Glomerular visceral epithelial cell (primary cell): ENCODE results near the gene GABPB2.
"Not testable (repeated sequence)": the region's sequence is repeated elsewhere in the genome, so short reads cannot be mapped to it uniquely, and the experiment has no call there.

Experiments used
- DNase-seq: peaks from one replicate; pipeline ENCODE4 v3.0.0-alpha.2; 2016; ENCODE audit errors: extremely low spot score

GABPB2 gene

DNA sequence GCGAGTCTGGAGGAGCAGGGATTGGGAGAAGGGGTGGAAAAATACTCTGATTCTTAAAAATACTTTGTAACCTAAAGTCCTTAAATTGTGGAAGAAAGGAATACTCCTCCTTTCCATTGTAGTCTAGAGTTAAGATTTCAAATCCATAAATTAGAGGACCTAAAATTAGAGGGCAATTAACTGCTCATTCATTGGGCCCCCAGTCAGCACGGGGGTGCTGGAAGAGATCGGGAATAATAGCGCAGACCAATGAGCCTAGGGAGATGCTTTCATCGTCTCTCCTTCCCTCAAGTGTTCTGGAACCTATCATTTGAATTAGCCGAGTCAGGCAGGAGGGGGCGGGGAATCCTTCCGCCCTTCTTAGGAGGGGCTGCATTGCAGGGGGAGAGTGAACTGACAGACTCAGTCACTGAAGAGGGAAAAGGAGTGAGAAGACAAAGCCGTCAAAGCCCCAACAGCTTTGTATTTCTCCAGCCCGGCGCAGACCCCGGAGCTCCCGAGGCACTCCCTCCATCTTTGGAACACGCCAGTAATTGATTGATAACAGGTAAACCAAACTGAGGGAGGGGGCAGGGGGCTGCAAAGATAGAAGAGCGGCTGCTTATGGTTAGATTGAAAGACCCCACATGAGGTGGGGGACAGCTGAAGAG is 10.4 kb upstream of the GABPB2 start, which contains the start of gene MLLT11:
MLLT11 (plus strand) TSS at position 391 of the 650 bp plus-strand sequence. CDS start 6,828 bp downstream, outside the sequence.
- peak; percentile 72 for DNase-seq

DNA sequence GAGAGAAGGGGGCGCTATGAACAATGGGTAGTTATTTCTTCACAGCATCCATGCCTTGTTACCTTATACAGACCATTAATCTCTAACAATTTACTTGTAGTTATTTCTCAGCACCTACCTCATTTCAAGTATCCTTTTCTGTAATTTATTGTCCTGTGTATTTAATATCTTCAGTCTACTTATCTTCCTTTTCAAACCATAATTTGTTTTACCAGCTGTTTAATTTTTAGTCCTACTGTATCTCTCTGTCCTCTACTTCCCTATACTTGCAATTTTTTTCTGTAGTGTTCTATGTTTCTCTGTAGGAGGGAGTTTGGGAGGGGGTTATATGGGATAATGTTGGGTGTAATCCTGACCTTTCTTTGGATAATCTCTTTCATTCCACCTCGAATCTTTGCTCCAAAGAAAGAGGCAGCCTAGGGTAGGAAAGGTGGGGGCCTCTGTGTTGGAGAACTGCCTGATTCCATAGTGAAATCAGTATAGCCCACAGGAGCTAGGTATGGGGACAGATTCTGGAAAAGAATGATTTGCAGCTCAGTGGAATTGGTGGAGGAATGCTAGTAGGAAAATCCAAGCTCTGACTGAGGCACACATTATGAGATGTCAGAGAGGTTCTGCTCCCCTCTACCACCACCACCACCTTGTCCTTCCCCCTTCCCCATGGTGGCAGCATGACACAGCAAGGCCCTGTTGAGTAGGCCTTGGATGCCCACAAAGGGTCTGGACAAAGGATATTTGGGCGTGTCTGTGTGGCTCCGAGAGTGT is 9.7 kb upstream of the GABPB2 start:
- no peak for DNase-seq

DNA sequence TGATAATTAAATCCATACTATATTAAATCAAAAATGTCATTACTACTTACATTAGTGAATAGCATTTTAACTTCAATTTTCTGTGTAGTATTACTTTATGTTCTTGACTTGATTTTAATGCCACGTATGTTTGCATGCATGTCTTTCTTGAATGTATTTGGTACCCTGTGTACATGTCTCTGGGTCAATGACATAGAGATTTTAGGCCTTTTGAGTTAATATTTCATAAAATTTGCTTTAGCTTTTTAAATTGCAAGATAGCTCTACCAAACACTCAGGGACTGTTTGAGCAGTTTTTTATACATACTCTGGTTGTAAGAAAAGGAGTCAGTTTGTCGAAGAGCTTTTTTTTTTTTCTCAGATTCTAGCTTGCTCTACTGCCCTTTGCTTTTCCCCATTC is 8.9 kb upstream of the GABPB2 start:
- no peak for DNase-seq

DNA sequence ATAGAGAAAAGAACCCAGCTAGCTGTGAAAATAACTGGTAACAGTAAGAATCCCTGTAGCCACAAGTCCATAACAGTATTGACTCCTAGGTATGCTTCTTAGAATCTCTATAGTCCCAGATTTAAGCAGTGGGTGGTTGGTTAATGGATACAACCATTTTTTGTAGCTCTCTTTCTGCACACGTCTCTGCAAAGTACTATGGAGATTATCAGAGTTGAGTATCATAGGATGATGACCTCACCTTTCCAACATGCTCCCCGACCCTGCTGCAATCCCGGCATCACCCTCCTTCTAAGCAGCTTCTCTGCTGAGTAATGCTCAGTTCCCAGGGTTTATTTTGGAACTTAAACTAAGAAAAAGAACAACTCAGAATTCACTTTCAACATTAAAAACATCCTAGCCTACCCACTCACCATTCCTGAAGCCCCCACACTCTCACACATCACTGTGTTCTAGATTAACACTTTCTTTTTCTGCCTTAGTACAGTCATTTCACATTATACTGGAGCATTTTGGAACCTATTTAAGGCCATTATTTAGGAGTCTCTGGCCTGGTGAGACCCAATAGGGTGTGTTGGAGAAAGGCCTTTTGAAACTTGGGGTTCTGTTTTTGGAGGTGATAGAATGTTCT is 7.7 kb upstream of the GABPB2 start:
- peak; percentile 70 for DNase-seq

DNA sequence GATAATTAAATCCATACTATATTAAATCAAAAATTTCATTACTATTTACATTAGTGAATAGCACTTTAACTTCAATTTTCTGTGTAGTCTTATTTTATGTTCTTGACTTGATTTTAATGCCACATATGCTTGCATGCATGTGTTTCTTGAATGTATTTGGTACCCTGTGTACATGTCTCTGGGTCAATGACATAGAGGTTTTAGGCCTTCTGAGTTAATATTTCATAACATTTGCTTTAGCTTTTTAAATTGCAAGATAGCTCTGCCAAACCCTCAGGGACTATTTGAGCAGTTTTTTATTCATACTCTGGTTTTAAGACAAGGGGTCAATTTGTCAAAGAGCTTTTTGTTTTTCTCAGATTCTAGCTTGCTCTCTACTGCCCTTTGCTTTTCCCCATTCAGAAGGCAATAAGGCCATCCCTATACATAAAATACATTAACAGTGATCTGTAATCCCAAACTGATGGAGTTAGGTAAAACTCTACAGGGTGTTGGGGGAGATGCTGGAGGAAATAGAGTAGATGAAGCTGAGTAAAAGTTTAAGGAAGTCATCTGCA is 5.4 kb upstream of the GABPB2 start:
- DNase-seq, result no peak

DNA sequence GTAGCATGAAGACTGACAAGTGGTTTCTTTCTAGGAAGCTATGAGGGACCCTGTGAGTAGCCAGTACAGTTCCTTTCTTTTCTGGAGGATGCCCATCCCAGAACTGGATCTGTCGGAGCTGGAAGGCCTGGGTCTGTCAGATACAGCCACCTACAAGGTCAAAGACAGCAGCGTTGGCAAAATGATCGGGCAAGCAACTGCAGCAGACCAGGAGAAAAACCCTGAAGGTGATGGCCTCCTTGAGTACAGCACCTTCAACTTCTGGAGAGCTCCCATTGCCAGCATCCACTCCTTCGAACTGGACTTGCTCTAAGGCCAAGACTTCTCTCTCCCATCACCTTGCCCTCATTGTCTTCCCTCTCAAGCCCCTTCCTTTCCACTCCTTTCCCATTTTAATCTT is 3.4 kb upstream of the GABPB2 start:
- no peak for DNase-seq

DNA sequence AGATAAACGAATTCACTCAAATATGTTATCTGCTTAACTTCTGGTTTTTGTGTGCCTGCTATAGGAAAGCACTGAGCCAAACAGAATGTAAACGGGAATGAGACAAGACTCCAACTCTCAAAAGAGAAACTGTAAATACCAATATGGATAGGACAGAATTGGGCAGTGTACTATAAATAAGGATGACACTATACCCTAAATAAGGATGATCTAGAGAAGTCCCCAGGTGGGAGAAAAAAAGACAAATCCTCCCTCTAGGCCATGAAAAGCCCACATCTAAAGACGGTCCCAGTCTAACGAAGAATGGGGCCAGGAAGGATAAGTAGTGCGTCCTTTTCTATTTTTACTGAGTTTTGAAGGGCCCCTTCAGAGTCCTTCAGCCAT is 1.5 kb upstream of the GABPB2 start:
- DNase-seq, result no peak

DNA sequence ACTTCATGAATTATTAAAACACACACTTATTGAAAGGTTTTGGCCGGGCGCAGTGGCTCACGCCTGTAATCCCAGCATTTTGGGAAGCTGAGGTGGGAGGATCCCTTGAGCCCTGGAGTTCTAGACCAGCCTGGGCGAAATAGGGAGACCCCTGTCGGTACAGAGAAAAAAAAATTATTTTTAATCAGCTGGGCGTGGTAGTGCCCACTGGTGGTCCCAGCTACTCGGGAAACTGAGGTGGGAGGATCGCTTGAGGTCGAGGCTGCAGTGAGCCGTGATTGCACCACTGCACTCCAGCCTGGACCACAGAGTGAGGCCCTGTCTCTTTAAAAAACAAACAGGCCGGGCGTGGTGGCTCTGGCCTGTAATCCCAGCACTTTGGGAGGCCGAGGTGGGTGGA is 1.7 kb downstream of the GABPB2 start:
- DNase-seq, result no peak

DNA sequence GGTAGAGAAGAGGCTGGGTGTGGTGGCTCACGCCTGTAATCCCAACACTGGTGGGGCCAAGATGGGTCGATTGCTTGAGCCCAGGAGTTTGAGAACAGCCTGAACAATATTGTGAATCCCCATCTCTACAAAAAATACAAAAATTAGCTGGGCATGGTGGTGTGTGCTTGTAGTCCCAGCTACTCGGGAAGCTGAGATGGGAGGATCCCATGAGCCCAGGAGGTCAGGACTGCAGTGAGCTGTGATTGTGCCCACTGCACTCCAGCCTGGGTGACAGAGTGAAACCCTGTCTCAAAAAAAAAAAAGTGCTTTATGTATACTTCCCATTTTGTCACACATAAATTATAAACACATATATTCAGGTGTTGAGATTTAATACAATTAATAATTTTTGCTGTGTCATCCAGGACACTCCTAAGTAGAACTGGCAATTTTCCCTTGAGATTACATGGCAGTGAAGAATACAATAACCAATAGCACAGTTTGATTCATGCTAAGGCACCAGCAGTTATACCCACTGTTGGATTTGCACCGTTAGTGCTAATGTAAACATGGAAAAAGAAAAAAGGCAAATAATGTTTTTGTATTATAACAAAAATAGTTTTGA is 15.5 kb downstream of the GABPB2 start:
- DNase-seq, result no peak

DNA sequence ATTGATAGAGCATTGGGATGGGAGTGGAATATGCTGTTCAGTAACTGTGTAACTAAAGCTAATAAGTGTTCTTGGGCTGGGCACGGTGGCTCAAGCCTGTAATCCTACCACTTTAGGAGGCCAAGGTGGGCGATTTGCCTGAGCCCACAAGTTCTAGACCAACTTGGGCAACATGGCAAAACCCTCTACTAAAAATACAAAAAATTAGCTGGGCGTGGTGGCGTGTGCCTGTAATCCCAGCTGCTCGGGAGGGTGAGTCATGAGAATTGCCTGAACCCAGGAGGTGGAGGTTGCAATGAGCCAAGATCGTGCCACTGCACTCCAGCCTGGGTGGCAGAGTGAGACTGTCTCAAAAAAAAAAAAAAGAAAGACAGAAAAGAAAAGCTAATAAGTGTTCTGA is 26.9 kb downstream of the GABPB2 start:
- DNase-seq, result not testable (repeated sequence)

DNA sequence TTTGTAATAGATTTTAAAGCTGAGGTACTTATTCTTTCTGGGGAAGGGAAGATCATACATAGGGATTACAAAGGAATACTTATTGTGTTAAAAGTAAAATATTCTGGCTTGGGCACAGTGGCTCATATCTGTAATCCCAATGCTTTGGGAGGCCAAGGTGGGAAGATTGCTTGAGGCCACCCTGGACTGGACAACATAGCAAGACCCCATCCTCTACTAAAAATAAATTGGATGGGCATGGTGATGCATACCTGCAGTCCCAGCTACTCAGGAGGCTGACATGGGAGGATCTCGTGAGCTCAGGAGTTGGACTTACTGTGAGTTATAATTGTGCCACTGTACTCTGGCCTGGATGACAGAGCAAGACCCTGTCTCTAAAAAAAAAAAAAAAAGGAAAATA is 27.6 kb downstream of the GABPB2 start:
- no peak for DNase-seq

DNA sequence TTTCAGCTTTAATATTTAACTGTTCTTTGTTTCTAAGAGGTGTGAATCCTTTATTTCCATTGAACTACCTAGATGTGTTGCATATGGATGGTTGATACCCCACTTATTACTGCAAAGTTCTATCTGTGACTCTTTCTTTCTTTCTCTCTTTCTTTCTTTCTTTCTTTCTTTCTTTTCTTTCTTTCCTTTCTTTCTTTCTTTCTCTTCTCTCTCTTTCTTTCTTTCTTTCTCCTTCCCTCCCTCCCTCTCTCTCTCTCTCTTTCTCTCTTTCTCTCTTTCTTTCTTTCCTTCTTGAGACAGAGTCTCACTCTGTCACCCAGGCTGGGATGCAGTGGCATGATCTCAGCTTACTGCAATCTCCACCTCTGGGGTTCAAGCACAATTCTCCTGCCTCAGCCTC is 34.1 kb downstream of the GABPB2 start:
- no peak for DNase-seq

DNA sequence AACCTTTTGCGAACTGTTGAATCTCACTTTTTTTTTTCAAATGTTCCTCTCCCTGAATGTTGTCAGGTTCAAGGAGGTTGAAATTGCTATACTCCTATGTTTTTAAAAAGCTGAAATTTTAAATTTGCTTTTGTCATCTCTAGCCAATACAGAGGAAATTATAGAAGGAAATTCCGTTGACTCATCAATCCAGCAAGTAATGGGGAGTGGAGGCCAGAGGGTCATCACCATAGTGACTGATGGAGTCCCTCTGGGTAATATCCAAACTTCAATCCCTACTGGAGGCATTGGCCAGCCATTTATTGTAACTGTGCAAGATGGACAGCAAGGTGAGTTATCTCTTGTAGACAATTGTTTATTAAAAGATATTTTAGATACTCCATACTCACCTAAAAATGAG is 36.3 kb downstream of the GABPB2 start:
- peak; percentile 20 for DNase-seq

DNA sequence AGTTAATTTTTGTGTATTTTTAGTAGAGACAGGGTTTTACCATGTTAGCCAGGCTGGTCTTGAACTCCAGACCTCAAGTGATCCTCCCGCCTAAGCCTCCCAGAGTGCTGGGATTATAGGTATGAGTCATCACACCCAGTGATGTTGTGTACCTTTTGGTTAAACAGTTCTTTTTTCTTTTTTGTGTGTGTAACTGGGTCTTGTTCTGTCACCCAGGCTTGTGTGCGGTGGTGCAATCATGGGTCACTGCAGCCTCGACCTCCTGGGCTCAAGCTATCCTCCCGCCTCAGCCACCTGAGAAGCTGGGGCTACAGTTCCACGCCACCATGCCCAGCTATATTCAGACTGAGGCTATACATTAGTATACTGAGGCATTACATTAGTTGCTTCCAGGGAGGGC is 37.8 kb downstream of the GABPB2 start:
- DNase-seq, result no peak

DNA sequence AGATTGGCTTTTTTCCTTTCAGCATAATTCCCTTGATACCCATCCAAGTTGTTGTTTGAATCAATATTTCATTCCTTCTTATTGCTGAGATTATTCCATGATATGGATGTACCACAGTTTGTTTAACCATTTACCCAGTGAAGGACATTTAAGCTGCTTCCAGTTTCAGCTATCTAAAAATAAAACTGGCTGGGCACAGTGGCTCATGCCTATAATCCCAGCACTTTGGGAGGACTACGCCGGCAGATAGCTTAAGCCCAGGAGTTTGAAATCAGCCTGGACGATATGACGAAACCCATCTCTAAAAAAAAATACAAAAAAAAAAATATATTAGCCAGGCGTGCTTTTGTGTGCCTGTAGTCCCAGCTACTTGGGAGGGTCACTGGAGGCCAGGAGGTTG is 43.3 kb downstream of the GABPB2 start:
- no peak for DNase-seq

DNA sequence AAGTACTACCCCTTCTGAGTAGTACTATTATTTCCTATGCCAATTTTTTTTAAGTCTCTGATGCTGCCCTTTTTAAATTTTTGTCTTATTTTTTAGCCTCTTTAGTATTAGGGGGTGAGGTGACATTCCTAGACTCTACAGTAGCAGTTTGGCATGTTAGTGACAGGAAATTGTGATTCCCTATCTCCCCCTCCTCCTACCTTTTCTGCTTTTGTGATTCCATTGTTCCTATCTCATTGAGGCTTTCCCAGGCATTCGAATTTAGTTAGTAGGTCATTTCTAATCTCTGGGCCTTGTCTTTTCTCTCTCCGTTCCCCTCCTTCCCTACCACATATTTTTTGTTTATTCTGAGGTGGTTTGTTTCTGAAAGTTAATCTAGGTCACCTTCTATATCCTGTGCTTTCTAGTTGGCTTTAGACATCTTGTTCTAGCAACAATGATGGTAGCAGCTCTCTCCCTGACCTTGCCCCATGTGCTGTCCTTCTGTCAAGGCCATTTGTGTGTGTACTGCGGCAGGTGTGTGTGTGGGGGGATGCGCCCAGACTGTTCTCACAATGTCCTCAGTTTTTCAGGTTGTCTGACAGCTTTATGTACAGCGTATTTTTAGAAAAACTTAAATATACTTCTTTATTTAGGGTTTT is 54.3 kb downstream of the GABPB2 start:
- DNase-seq, result no peak

DNA sequence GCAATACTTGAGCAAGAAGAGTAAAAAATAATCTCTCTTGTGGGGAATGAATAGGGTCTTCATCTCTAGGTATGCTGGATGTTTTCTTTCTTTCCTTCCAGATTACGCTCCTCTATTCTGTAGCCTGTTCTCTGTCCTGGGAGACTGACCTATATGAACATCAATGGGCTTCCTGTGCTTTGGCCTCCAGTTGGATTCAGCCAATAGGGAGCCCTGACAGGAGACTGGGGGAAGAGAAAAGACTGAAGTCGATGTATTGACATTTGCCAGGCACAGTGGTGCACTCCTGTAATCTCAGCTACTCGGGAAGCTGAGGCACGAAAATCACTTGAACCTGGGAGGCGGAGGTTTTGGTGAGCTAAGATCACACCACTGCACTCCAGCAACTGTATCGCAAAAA is 58.2 kb downstream of the GABPB2 start:
- DNase-seq, result no peak

DNA sequence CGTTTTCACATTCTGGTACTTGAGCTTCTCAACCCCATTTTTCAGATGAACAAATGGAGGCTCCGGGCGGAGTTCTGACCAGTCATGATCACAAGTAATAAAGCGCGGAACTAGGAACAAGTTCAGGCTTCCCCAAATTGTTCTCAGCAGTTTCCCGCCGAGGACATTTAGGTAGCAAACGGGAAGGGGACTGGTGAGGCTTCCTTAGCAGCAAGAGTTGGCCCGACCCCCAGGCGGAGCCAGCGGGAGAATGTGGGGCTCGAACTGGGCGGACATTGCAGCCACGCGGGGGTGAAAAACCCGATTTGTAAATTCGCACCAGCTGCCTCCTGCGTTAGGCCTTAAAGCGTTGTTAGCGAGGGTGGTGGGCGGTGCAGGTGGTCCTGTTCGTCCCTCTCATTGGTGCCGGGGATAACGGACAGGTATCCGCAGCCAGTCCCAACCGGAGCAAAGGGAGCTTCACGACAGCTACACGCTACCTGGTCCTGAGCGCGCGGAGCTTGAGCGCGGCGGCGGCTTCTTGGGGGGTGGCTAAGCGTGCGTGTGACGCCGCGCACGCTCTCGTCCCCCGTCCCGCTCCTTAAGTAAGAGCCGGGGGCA is 60.5 kb downstream of the GABPB2 start:
- DNase-seq, result no peak

DNA sequence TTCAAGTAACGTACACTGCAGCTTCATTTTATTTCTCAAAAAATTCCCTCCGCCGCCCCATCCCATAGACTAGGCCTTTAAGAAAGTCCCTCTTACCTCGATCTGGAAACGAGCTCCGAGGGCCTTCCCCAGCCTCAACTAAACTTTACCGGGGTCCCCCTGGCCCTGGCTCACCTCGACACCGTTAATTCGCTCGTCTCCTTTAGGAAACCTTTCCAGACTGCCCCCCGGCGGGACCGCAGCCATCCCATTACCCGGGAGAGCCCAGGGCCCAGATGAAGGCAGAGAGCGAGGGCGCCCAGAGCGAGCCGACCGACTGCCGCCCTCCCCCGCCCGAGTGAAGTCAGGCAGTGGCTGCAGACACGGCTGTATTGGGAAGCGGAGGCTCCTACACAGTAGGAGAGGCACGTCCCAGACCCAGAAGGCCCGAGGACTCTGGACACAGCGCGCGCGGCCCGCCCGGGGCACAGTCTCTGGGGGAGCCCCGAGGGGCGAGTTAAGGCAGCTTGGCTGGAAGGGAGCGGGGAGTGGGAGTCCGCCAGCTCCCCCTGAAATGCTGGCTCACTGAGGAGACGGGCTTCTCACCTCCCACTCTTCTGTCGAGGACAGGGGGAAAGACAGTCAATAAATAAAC is 61.3 kb downstream of the GABPB2 start:
- DNase-seq, result no peak

DNA sequence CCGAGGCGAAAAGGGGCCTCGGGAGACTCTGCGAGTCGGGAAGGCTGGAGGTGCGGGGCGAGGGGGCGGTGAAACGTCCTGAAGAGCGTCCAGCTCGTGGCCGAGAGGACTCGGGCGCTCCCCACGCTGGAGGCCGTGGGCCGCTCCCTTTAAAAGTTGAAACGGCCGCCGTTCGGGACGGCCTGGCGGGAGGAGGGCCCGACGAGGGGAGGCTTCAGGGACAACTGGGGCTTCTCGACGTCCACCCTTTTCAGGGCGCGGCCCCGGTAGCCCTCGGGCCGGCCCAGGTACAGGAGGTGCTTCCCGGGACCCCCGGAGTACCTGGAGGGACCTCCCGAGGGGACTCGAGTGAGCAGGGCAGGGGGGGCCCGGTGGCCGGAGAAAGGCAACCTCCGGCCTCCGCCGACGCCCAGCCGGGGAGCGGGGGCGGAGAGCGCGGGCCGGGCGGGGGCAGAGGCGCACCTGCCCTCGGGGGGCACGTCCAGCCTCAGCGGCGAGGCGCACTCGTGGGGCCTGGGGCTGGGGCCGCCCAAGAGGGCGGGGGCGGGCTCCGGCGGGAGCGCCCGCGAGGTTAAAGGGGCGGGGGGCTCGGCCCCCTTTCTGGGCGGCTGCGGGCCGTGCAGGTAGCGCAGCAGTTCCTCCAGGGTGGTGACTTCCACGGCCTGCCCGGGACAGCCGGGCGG is 61.9 kb downstream of the GABPB2 start:
- DNase-seq, result no peak
